Measurements from ENCODE around the gene PDE8B. TPM values are rescaled to one million over a fixed set of nuclear protein-coding genes. Genes with fewer than 3 reads are reported as not detected.

The PDE8B gene
- total RNA-seq, 1 experiment from 2014 or later = 0.54 TPM

DNA sequence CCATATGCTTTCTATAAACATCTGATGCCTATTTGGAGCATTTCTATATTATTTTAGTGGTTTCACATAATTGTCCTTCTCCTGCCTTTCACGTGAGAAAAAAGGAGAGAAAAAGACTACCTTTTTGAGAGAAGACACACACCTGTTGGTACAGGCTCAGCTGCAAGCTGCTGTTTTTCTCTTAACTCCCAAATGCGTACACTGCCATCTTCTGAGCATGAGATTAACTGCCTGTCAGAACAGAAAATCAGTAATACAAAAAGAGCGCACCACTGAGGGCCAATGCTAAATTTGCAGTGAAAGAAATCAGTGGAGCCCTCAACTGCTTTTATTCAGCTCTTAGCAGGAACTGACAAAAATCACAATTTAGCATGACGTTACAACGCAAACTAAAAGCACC, 226.7 kb downstream of the PDE8B start:
- Mint-ChIP-seq H3K27me3 (ENCODE audit: unreplicated experiment) (no peaks in the 10 kb centered on the region), H3K4me3 (ENCODE audit: low read depth, unreplicated experiment) (no peak overlapping the region), H3K4me1 (ENCODE audit: low read depth, unreplicated experiment) (no peaks in the 10 kb centered on the region), H3K9me3 (ENCODE audit: low read depth, unreplicated experiment) (no peaks in the 10 kb centered on the region), H3K36me3 (ENCODE audit: insufficient read depth, unreplicated experiment) (peaks cover 5% of the 10 kb centered on the region), H3K27ac (ENCODE audit: unreplicated experiment) (no peak overlapping the region)
- TF ChIP-seq, protein P1, sequence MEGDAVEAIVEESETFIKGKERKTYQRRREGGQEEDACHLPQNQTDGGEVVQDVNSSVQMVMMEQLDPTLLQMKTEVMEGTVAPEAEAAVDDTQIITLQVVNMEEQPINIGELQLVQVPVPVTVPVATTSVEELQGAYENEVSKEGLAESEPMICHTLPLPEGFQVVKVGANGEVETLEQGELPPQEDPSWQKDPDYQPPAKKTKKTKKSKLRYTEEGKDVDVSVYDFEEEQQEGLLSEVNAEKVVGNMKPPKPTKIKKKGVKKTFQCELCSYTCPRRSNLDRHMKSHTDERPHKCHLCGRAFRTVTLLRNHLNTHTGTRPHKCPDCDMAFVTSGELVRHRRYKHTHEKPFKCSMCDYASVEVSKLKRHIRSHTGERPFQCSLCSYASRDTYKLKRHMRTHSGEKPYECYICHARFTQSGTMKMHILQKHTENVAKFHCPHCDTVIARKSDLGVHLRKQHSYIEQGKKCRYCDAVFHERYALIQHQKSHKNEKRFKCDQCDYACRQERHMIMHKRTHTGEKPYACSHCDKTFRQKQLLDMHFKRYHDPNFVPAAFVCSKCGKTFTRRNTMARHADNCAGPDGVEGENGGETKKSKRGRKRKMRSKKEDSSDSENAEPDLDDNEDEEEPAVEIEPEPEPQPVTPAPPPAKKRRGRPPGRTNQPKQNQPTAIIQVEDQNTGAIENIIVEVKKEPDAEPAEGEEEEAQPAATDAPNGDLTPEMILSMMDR (IDR thresholded peaks at IDR 0.05; ENCODE audit: unreplicated experiment) = no peak
- CTCF ChIA-PET = interaction anchor here (0.6 to 1.4 kb wide), 3 partner anchors 11 to 754 kb away, joined by 3 to 4 read pairs (median 3); no protein-coding TSS in a partner anchor
- intact Hi-C loops (cut with micrococcal nuclease; ENCODE audit: unreplicated experiment) = loop anchor here (2.0 to 10.0 kb wide), 2 partner anchors 202 to 292 kb away; no protein-coding TSS in a partner anchor
- no TSS peak for BruUV-seq (replicated peaks)
- no peak for DNase-seq

DNA sequence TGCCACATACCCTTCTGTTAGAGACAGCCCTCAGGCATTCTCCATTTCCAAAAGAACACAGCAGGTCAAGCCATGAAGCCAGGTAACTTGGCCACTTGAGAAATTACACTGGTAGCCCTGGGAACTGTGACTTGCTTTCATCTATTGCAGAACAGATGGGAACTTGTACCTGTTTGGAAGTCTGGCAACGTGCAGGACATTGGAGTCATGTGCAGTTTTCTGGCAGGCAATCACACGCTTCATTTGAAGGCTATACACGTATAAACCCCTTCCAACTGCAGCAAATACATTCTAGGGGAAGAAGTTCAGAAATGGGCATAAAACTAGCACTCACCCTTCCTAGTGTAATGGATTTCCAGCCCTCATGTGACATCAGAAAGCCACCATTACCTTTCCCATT, 227.6 kb downstream of the PDE8B start:
- Mint-ChIP-seq H3K4me1 (ENCODE audit: low read depth, unreplicated experiment) (no peaks in the 10 kb centered on the region), H3K36me3 (ENCODE audit: insufficient read depth, unreplicated experiment) (peaks cover 5% of the 10 kb centered on the region), H3K4me3 (ENCODE audit: low read depth, unreplicated experiment) (no peak overlapping the region), H3K27ac (ENCODE audit: unreplicated experiment) (no peak overlapping the region), H3K9me3 (ENCODE audit: low read depth, unreplicated experiment) (no peaks in the 10 kb centered on the region), H3K27me3 (ENCODE audit: unreplicated experiment) (no peaks in the 10 kb centered on the region)
- TF ChIP-seq, protein P1 (IDR thresholded peaks at IDR 0.05; ENCODE audit: unreplicated experiment) = no peak
- no peak for DNase-seq
- intact Hi-C loops (cut with micrococcal nuclease; ENCODE audit: unreplicated experiment) = loop anchor here (10.0 kb wide), 1 partner anchor 203 kb away; no protein-coding TSS in a partner anchor
- no TSS peak for BruUV-seq (replicated peaks)
- CTCF ChIA-PET = interaction anchor here (1.2 kb wide), 1 partner anchor 12 kb away, joined by 3 read pairs; no protein-coding TSS in a partner anchor

DNA sequence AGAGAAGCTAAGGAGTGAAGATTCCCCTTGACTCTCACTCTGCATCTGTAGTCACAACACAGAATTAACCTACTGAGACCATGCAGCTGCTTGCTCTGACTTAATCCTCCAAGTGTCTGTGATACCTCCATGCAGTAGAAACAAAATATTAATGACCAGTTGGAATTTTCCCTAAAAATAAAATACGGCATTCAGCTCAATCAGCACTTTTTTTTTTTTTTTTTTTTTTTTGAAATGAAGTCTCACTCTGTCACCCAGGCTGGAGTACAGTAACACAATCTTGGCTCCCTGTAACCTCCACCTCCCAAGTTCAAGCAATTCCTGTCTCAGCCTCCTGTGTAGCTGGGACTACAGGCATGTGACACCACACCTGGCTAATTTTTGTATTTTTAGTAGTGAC, 233.2 kb downstream of the PDE8B start:
- no peak overlapping the region for H3K4me3 Mint-ChIP-seq (ENCODE audit: low read depth, unreplicated experiment)
- intact Hi-C loops (cut with micrococcal nuclease; ENCODE audit: unreplicated experiment) = no loop called here
- CTCF ChIA-PET = interaction anchor here (0.6 kb wide), 1 partner anchor 314 kb away, joined by 3 read pairs; no protein-coding TSS in a partner anchor
- no peak for DNase-seq
- peaks cover 3% of the 10 kb centered on the region for H3K9me3 Mint-ChIP-seq (ENCODE audit: low read depth, unreplicated experiment)
- TF ChIP-seq, protein P1 (IDR thresholded peaks at IDR 0.05; ENCODE audit: unreplicated experiment) = no peak
- peaks cover 4% of the 10 kb centered on the region for H3K36me3 Mint-ChIP-seq (ENCODE audit: insufficient read depth, unreplicated experiment)
- H3K4me1 Mint-ChIP-seq (ENCODE audit: low read depth, unreplicated experiment) = no peaks in the 10 kb centered on the region
- no peaks in the 10 kb centered on the region for H3K27me3 Mint-ChIP-seq (ENCODE audit: unreplicated experiment)
- BruUV-seq (replicated peaks) = no TSS peak
- no peak overlapping the region for H3K27ac Mint-ChIP-seq (ENCODE audit: unreplicated experiment)

DNA sequence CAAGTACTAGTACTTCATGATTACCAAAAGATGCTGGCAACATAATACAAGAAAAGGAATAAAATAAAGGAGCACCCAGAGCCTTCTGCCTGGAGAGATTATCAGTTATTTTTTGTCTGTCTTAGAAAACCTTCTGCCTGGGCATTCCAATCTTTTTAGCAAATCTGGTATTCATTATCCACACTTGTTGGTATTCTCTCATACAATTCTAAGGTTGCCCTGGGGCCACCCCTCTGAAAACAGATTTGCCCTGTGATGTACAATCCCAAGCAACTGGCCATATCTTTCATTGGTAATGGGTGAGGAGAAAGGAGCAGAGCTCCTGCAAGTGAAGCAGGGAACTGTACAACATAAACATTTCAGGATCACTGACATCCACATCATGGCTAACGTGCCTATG, 233.9 kb downstream of the PDE8B start:
- no TSS peak for BruUV-seq (replicated peaks)
- no peak overlapping the region for H3K27ac Mint-ChIP-seq (ENCODE audit: unreplicated experiment)
- peaks cover 4% of the 10 kb centered on the region for H3K36me3 Mint-ChIP-seq (ENCODE audit: insufficient read depth, unreplicated experiment)
- CTCF ChIA-PET = interaction anchor here (1.0 kb wide), 1 partner anchor 10 kb away, joined by 3 read pairs; no protein-coding TSS in a partner anchor
- no peak overlapping the region for H3K4me3 Mint-ChIP-seq (ENCODE audit: low read depth, unreplicated experiment)
- intact Hi-C loops (cut with micrococcal nuclease; ENCODE audit: unreplicated experiment) = no loop called here
- TF ChIP-seq, protein P1 (IDR thresholded peaks at IDR 0.05; ENCODE audit: unreplicated experiment) = no peak
- no peaks in the 10 kb centered on the region for H3K4me1 Mint-ChIP-seq (ENCODE audit: low read depth, unreplicated experiment)
- peaks cover 3% of the 10 kb centered on the region for H3K9me3 Mint-ChIP-seq (ENCODE audit: low read depth, unreplicated experiment)
- no peaks in the 10 kb centered on the region for H3K27me3 Mint-ChIP-seq (ENCODE audit: unreplicated experiment)
- DNase-seq = no peak
